SK-N-SH treated with all-trans-retinoic acid at 6 μM for 48 hours (cell line): ENCODE data around the gene SERPINA10.

Experiments used
- BACH2 ChIP-seq: fragments of 250-450 bp; sonication (Bioruptor Pico); IDR thresholded peaks from 2 replicates; pipeline ENCODE4 v1.9.0; 2021; ENCODE audit warnings: mild to moderate bottlenecking, borderline replicate concordance
- CREB5 ChIP-seq: fragments of 250-450 bp; sonication (Bioruptor Pico); IDR thresholded peaks from 2 replicates; pipeline ENCODE4 v1.5.1; 2020; ENCODE audit warnings: low read depth, mild to moderate bottlenecking, moderate library complexity
- PATZ1 ChIP-seq: fragments of 250-450 bp; sonication (Bioruptor Pico); IDR thresholded peaks from 2 replicates; pipeline ENCODE4 v1.8.0; 2020; ENCODE audit warnings: mild to moderate bottlenecking, moderate library complexity, borderline replicate concordance
- POU6F1 ChIP-seq: fragments of 250-450 bp; sonication (Bioruptor Pico); IDR thresholded peaks from 2 replicates; pipeline ENCODE4 v1.8.0; 2021; ENCODE audit warnings: low read depth, mild to moderate bottlenecking, moderate library complexity, borderline replicate concordance
- PPARA ChIP-seq: fragments of 250-450 bp; sonication (Bioruptor Pico); IDR thresholded peaks from 2 replicates; pipeline ENCODE4 v1.5.0; 2020; ENCODE audit warnings: mild to moderate bottlenecking, borderline replicate concordance
- RARB ChIP-seq: fragments of 250-450 bp; sonication (Bioruptor Pico); IDR thresholded peaks from 2 replicates; pipeline ENCODE4 v1.8.0; 2021; ENCODE audit warnings: mild to moderate bottlenecking, moderate library complexity
- ZFP3 ChIP-seq: fragments of 250-450 bp; sonication (Bioruptor Pico); IDR thresholded peaks from 2 replicates; pipeline ENCODE4 v1.5.0; 2020; ENCODE audit warnings: mild to moderate bottlenecking, moderate library complexity
- ZFP30 ChIP-seq: fragments of 450-650 bp; formaldehyde crosslinking; IDR thresholded peaks from 2 replicates; pipeline ENCODE4 v1.5.0; 2022; ENCODE audit warnings: mild to moderate bottlenecking, moderate library complexity
- ZNF8 ChIP-seq: fragments of 450-650 bp; formaldehyde crosslinking; IDR thresholded peaks from 2 replicates; pipeline ENCODE4 v1.5.0; 2020; ENCODE audit warnings: mild to moderate bottlenecking, moderate library complexity

- TF ChIP-seq POU6F1 (no peak), RARB (CRISPR knock-in tag) (no peak), ZNF8 (CRISPR knock-in tag) (no peak), ZFP30 (CRISPR knock-in tag) (no peak), ZFP3 (no peak), BACH2 (CRISPR knock-in tag) (no peak), CREB5 (CRISPR knock-in tag) (no peak), PPARA (CRISPR knock-in tag) (no peak), PATZ1 (CRISPR knock-in tag) (no peak)
These were observed 35.1 kb upstream of the SERPINA10 start for GRCh38 chr14:94328196-94328595.
